Esophagus squamous epithelium (tissue), 5 donors: Measurements from ENCODE around the gene PHACTR3. TPM values are rescaled to one million over a fixed set of nuclear protein-coding genes. Genes with fewer than 3 reads are reported as not detected.

Source experiments
- DNase-seq: peaks from one replicate; lab custom pipeline; 2025; lab: John Stamatoyannopoulos, UW
- H3K27ac ChIP-seq, 4 donors: fragments of 200-600 bp; sonication (generic); one replicate each; pipeline ENCODE4 v1.5.1; 2016 to 2019; ENCODE audit warnings: mild to moderate bottlenecking in 1 of 4
- H3K27me3 ChIP-seq, 4 donors: fragments of 200-600 bp; sonication (generic); 1 replicate in 3 of 4; 2 replicates in 1 of 4; pipeline versions ENCODE4 v1.5.1 to v1.6.0; 2017 to 2021; ENCODE audit warnings: antibody characterized with exemption in 1 of 4
- H3K36me3 ChIP-seq, 3 donors: fragments of 200-600 bp; sonication (generic); one replicate each; pipeline ENCODE4 v1.5.1; 2016 to 2019
- H3K4me1 ChIP-seq, 3 donors: fragments of 200-600 bp; sonication (generic); one replicate each; pipeline ENCODE4 v1.5.1; 2017 to 2019
- H3K4me3 ChIP-seq, 4 donors: fragments of 200-600 bp; sonication (generic); 1 replicate in 3 of 4; 2 replicates in 1 of 4; pipeline ENCODE4 v1.5.1; 2016 to 2019; ENCODE audit warnings: mild to moderate bottlenecking in 2 of 4, moderate library complexity in 1 of 4
- H3K9me3 ChIP-seq, 3 donors: fragments of 200-600 bp; sonication (generic); one replicate each; pipeline ENCODE4 v1.5.1; 2016 to 2019
- POLR2A ChIP-seq, 4 donors: fragments of 450-650 bp; IDR thresholded peaks; one replicate each; pipeline ENCODE4 v1.6.1; 2017; ENCODE audit warnings: antibody characterized with exemption in 4 of 4, mild to moderate bottlenecking in 4 of 4, moderate library complexity in 3 of 4
- WGBS, 2 donors: methylation state at CpG; one replicate each; pipeline ENCODE4 v1.1.5; 2018; 5-methylcytosine and 5-hydroxymethylcytosine counted together
- intact Hi-C: fragments of 100-400 bp; cut with DNase I; formaldehyde crosslinking; loops from one replicate; pipeline ENCODE4 v1.15.0; 2022
- total RNA-seq, 4 donors: library from RNA; depleted of rRNA; stranded (reverse); fragments of >200 nt; gene quantifications; one replicate each; pipeline ENCODE4 v1.1.0, GENCODE V29; 2016
- TF ChIP-seq, protein P1 (sequence below), 6 experiments: fragments of 450-650 bp in 4 of 6; fragments of 200-600 bp in 2 of 6; sonication (generic) in 2 of 6; IDR thresholded peaks; one replicate each; pipeline ENCODE4 v1.5.1; 2016 to 2019; ENCODE audit warnings: antibody characterized with exemption in 6 of 6, mild to moderate bottlenecking in 4 of 6, moderate library complexity in 4 of 6
- donor health status: DM: yes; HTN: yes; CAD: no.

PHACTR3 gene
- total RNA-seq, 4 donors from 2014 or later: 0.13 to 2.5 (median 0.32) TPM

DNA sequence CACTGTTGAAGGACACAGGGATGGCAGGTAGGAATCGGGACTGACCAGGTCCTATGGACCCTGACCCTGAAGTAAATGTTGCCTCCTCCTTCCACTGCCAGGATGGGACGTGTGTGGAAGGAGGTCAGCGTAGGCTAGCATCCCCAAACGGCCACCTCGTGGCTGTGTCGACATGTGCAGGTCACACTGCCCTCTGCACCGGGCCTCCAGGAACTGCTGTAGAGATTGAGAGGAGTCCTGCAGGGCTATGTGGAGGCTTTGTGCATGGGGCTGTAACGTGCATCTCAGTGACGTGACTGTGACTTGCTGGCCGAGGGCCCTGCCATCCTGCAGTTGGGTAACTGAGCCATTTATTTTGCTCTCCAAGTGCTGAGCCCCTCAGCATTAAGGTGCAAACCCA, 149.5 kb downstream of the PHACTR3 start:
- H3K4me3 ChIP-seq: no peak overlapping the region
- intact Hi-C loops: loop anchor here (5.0 kb wide), 1 partner anchor 157 kb away; no protein-coding TSS in a partner anchor
- no peak for DNase-seq
- TF ChIP-seq, protein P1, sequence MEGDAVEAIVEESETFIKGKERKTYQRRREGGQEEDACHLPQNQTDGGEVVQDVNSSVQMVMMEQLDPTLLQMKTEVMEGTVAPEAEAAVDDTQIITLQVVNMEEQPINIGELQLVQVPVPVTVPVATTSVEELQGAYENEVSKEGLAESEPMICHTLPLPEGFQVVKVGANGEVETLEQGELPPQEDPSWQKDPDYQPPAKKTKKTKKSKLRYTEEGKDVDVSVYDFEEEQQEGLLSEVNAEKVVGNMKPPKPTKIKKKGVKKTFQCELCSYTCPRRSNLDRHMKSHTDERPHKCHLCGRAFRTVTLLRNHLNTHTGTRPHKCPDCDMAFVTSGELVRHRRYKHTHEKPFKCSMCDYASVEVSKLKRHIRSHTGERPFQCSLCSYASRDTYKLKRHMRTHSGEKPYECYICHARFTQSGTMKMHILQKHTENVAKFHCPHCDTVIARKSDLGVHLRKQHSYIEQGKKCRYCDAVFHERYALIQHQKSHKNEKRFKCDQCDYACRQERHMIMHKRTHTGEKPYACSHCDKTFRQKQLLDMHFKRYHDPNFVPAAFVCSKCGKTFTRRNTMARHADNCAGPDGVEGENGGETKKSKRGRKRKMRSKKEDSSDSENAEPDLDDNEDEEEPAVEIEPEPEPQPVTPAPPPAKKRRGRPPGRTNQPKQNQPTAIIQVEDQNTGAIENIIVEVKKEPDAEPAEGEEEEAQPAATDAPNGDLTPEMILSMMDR (IDR thresholded peaks at IDR 0.05): no peak
- no peak for TF ChIP-seq POLR2A (IDR thresholded peaks at IDR 0.05)
- 54 to 77% methylated on average over 5 to 8 of the region's 10 CpGs for WGBS, 2 donors
- H3K27me3 ChIP-seq: peaks cover 0 to 81% (median 0%) of the 10 kb centered on the region in 4 donors
- no peaks in the 10 kb centered on the region for H3K9me3 ChIP-seq
- no peak overlapping the region for H3K27ac ChIP-seq
- H3K36me3 ChIP-seq: no peaks in the 10 kb centered on the region
- H3K4me1 ChIP-seq: peaks cover 0 to 35% (median 2%) of the 10 kb centered on the region in 3 donors

DNA sequence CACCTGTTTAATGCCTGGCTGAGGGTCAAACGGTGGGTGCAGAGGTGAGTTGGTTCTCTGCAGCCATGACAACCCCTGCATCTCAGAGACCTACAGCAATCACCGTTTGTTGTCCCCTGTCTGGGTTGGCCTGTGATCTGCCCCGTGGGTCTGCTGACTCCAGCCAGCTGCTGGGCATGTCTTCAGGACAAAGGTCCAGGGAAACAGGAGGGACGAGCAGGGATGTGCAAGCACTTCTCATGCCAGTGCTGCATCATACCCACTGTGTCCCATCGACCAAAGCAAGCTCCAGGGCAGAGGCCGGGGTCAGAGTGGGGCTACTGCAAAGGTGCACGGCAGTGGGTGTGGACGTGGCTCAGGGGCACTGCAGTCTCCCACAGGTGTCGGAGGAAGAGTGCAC, 150.2 kb downstream of the PHACTR3 start:
- intact Hi-C loops: loop anchor here (5.0 kb wide), 1 partner anchor 157 kb away; no protein-coding TSS in a partner anchor
- WGBS, 2 donors: 57 to 59% methylated on average over 6 to 9 of the region's 9 CpGs
- peaks cover 0 to 88% (median 0%) of the 10 kb centered on the region in 4 donors for H3K27me3 ChIP-seq
- H3K36me3 ChIP-seq: no peaks in the 10 kb centered on the region
- peaks cover 0 to 30% (median 2%) of the 10 kb centered on the region in 3 donors for H3K4me1 ChIP-seq
- TF ChIP-seq, protein P1 (IDR thresholded peaks at IDR 0.05): no peak
- TF ChIP-seq POLR2A (IDR thresholded peaks at IDR 0.05): no peak
- DNase-seq: no peak
- H3K4me3 ChIP-seq: no peak overlapping the region
- no peak overlapping the region for H3K27ac ChIP-seq
- H3K9me3 ChIP-seq: no peaks in the 10 kb centered on the region

DNA sequence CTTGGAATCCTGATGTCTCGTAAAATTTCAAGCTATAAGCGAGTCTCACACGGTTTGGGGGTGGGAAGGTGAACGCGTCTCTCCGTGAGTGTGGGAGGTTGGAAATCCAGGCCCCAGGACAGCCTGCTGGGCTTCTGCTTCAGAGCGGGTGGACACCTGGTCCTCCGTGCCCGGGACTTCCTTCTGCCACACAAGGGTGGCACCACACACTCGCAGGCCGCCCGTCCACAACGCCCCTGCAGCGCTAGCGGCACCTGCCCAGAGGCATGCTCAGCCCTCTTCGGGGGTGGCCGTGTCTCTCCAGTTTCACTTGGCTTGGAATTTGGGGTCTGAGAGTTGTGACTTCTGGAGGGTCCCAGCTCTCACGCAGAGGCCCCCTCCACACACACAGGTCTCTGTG, 151.9 kb downstream of the PHACTR3 start:
- 86 to 96% methylated on average over 6 to 18 of the region's 18 CpGs for WGBS, 2 donors
- intact Hi-C loops: no loop called here
- peaks cover 0 to 22% (median 2%) of the 10 kb centered on the region in 3 donors for H3K4me1 ChIP-seq
- no peaks in the 10 kb centered on the region for H3K36me3 ChIP-seq
- peaks cover 0 to 75% (median 0%) of the 10 kb centered on the region in 4 donors for H3K27me3 ChIP-seq
- TF ChIP-seq, protein P1 (IDR thresholded peaks at IDR 0.05): no peak
- TF ChIP-seq POLR2A (IDR thresholded peaks at IDR 0.05): no peak
- DNase-seq: no peak
- no peaks in the 10 kb centered on the region for H3K9me3 ChIP-seq
- H3K27ac ChIP-seq: no peak overlapping the region
- H3K4me3 ChIP-seq: no peak overlapping the region

DNA sequence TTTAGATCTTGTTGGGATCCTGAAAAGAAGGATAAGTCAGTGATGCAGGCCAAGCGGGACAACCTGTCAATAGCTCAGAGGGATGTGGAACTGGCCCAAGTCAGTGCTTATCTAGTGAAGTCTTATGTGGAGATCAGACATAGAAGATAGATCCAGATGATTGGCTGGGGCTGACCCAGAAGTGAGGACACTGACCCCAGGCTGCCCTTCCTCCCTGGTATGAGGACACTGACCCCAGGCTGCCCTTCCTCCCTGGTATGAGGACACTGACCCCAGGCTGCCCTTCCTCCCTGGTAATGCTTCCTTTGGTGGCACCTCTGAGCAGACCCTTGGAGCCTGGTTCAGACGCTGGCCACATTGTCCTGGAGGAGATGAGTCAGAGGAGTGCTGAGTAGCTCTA, 159.7 kb downstream of the PHACTR3 start:
- intact Hi-C loops: no loop called here
- DNase-seq: no peak
- no peak for TF ChIP-seq POLR2A (IDR thresholded peaks at IDR 0.05)
- TF ChIP-seq, protein P1 (IDR thresholded peaks at IDR 0.05): no peak
- no peaks in the 10 kb centered on the region for H3K9me3 ChIP-seq
- peaks cover 0 to 9% (median 0%) of the 10 kb centered on the region in 4 donors for H3K27me3 ChIP-seq
- H3K4me1 ChIP-seq: no peaks in the 10 kb centered on the region
- H3K36me3 ChIP-seq: no peaks in the 10 kb centered on the region
- WGBS, 2 donors: 71 to 90% methylated on average over 1 to 2 of the region's 2 CpGs
- H3K4me3 ChIP-seq: no peak overlapping the region
- H3K27ac ChIP-seq: no peak overlapping the region

DNA sequence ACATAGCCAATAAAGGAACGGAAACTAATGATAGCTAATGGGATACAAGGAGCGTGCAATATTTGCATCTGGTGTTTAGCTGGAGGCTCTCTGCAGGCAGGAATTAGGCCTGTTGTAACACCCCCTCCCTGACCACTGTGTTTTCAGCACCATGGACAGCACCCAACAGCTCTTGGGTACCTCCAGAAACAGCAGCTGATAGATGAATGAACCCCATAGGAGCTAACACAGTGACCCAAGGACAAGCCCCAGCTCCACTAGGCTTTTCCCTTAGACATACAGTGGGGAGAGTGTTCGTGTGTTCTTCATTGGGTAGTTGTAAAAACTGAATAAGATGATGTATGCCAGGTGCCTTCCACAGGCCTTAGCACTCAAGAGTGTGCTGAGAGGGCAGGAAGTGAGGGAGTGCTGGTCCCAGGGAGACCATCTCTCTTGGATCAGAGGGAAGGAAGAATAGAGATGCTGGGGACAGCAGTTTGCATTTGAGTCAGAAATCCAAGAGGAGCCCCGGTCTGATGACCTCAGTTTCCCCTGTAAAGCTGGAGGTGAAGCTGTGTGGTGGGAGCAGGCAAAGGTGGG, 161.3 kb downstream of the PHACTR3 start:
- Histone ChIP-seq H3K4me3 (no peak overlapping the region), H3K4me1 (no peaks in the 10 kb centered on the region), H3K27ac (no peak overlapping the region), H3K9me3 (no peaks in the 10 kb centered on the region), H3K27me3 (no peaks in the 10 kb centered on the region), H3K36me3 (no peaks in the 10 kb centered on the region)
- TF ChIP-seq, protein P1 (IDR thresholded peaks at IDR 0.05): no peak
- TF ChIP-seq POLR2A (IDR thresholded peaks at IDR 0.05): no peak
- intact Hi-C loops: no loop called here
- DNase-seq: no peak
- 59 to 62% methylated on average over 4 of the region's 4 CpGs for WGBS, 2 donors
